Glutamatergic neuron (in vitro differentiated cells): ENCODE measurements around the gene MTCP1. TPM values are rescaled to one million over a fixed set of nuclear protein-coding genes. Genes with fewer than 3 reads are reported as not detected.

Experiments used
- DNase-seq: peaks from one replicate; pipeline ENCODE4 v3.0.0; 2022
- H3K27ac Mint-ChIP-seq: one replicate; pipeline ENCODE4 v1.8.0; 2020; ENCODE audit warnings: mild to moderate bottlenecking, mixed read lengths, inconsistent platforms; ENCODE audit not compliant: unreplicated experiment
- H3K27me3 Mint-ChIP-seq: one replicate; pipeline ENCODE4 v1.8.0; 2020; ENCODE audit warnings: mild to moderate bottlenecking, moderate library complexity, mixed read lengths, inconsistent platforms; ENCODE audit not compliant: unreplicated experiment
- H3K36me3 Mint-ChIP-seq: one replicate; pipeline ENCODE4 v1.8.0; 2020; ENCODE audit warnings: mild to moderate bottlenecking, mixed read lengths, inconsistent platforms; ENCODE audit not compliant: unreplicated experiment
- H3K4me1 Mint-ChIP-seq: one replicate; pipeline ENCODE4 v1.8.0; 2020; ENCODE audit warnings: mild to moderate bottlenecking, low read depth, mixed read lengths, inconsistent platforms; ENCODE audit not compliant: unreplicated experiment
- H3K4me3 Mint-ChIP-seq: one replicate; pipeline ENCODE4 v1.8.0; 2020; ENCODE audit warnings: mild to moderate bottlenecking, mixed read lengths, inconsistent platforms; ENCODE audit not compliant: unreplicated experiment
- H3K9me3 Mint-ChIP-seq: one replicate; pipeline ENCODE4 v1.8.0; 2020; ENCODE audit warnings: mild to moderate bottlenecking, moderate library complexity, mixed read lengths, inconsistent platforms; ENCODE audit not compliant: unreplicated experiment
- CTCF ChIP-seq: fragments of 200-600 bp; sonication (generic); IDR thresholded peaks from one replicate; pipeline ENCODE4 v1.5.0; 2021; ENCODE audit not compliant: partially characterized antibody, unreplicated experiment
- total RNA-seq: library from RNA; stranded (reverse); fragmentation: NEBNext Ultra II Directional; extraction: Animal tissue kit (Norgen Biotek cat#: 25700); gene quantifications from one replicate; pipeline ENCODE4 v1.2.1, GENCODE V29; 2021; ENCODE audit not compliant: unreplicated experiment

The MTCP1 gene
- total RNA-seq, 1 donor from 2014 or later: 9.5 TPM

GRCh38 chrX:155028129-155028528, 42.8 kb downstream of the MTCP1 start:
- DNase-seq: no peak
- Mint-ChIP-seq H3K4me1 (peaks cover 5% of the 10 kb centered on the region), H3K27me3 (peaks cover 4% of the 10 kb centered on the region), H3K27ac (peak overlapping the region; percentile 96), H3K9me3 (no peaks in the 10 kb centered on the region), H3K4me3 (peak overlapping the region; percentile 86), H3K36me3 (no peaks in the 10 kb centered on the region)
- no peak for TF ChIP-seq CTCF

GRCh38 chrX:155027509-155028066, 43.3 kb downstream of the MTCP1 start:
- TF ChIP-seq CTCF: no peak
- H3K36me3 Mint-ChIP-seq: no peaks in the 10 kb centered on the region
- peak overlapping the region; percentile 96 for H3K27ac Mint-ChIP-seq
- H3K4me1 Mint-ChIP-seq: peaks cover 5% of the 10 kb centered on the region
- H3K4me3 Mint-ChIP-seq: peak overlapping the region; percentile 86
- no peaks in the 10 kb centered on the region for H3K9me3 Mint-ChIP-seq
- H3K27me3 Mint-ChIP-seq: peaks cover 4% of the 10 kb centered on the region
- DNase-seq: no peak

GRCh38 chrX:155026727-155027508, 44.0 kb downstream of the MTCP1 start, which contains the start of gene FUNDC2:
FUNDC2 (plus strand) TSS chrX:155026844; CDS start chrX:155026939, 95 bp downstream.
- peak within 1 kb of the TSS; percentile 96 for H3K27ac Mint-ChIP-seq
- H3K4me1 Mint-ChIP-seq: peaks cover 5% of the 10 kb centered on the region
- no peaks in the 10 kb centered on the region for H3K36me3 Mint-ChIP-seq
- no peaks in the 10 kb centered on the region for H3K9me3 Mint-ChIP-seq
- H3K27me3 Mint-ChIP-seq: peaks cover 4% of the 10 kb centered on the region
- H3K4me3 Mint-ChIP-seq: peak within 1 kb of the TSS; percentile 86
- no peak for TF ChIP-seq CTCF
- DNase-seq: peak; percentile 89

GRCh38 chrX:155026420-155026726, 44.6 kb downstream of the MTCP1 start:
- peak overlapping the region; percentile 85 for H3K4me3 Mint-ChIP-seq
- no peak for DNase-seq
- H3K4me1 Mint-ChIP-seq: peaks cover 5% of the 10 kb centered on the region
- H3K27me3 Mint-ChIP-seq: peaks cover 4% of the 10 kb centered on the region
- H3K9me3 Mint-ChIP-seq: no peaks in the 10 kb centered on the region
- TF ChIP-seq CTCF: no peak
- no peaks in the 10 kb centered on the region for H3K36me3 Mint-ChIP-seq
- H3K27ac Mint-ChIP-seq: peak overlapping the region; percentile 92
